HG03442 (cell line): ENCODE results near the gene OLFM4.
"Not testable (repeated sequence)": the region's sequence is repeated elsewhere in the genome, so short reads cannot be mapped to it uniquely, and the experiment has no call there.

ENCODE experiments used
- ATAC-seq: cut with Tn5 transposase; IDR thresholded peaks from one replicate; pipeline ENCODE4 v1.9.1; 2021; ENCODE audit warnings: mild to moderate bottlenecking, moderate library complexity; ENCODE audit not compliant: unreplicated experiment

Gene OLFM4

GRCh38 chr13:53014018-53014417 lies 14.6 kb upstream of the OLFM4 start:
- not testable (repeated sequence) for ATAC-seq

- ATAC-seq: no peak
Measured at GRCh38 chr13:53014495-53015443, 13.8 kb upstream of the OLFM4 start.

DNA sequence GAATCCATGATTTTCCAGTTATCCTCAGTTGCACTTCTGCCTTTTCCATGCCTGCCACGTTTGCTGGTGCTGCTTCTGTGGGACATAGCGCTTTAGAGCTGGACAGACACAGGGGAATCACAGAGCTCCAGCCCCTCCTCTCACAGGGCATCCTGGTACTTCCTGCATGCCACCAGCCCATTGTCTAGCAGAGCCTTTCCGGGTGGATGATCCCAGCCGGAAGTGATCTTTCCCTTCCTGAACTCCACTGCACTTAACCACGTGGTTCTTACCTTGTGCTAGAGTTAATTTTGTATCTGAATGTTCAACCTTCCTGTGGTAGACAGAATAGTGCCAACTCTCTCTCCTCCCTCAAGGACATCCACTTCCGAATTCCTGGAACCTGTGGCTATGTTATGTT lies 12.6 kb upstream of the OLFM4 start:
- ATAC-seq: no peak

DNA sequence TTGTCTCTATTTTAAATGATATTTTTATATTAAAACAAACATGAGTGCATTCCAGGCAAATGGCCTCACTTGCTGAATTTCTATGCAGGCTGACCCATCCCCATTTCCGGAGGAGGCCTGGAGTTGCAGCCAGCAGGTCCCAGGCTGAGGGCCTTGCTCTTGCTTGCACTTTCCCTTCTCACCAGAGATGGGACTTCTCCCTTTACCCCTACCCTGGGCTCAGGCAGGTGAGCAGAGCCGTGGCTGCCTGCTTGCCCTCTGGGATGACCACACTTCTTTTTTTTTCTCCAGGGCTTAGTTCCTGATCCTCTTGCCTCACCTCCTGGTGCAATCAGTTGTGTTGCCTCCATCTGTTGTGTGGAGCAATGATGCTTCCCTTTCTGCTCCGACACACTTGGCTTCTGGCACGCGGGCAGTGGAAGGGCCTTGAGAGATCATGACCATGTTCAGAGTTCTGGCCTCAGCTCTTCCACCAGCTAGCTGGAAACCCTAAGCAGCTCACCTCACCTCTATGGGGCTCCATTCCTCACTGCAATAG lies 11.1 kb upstream of the OLFM4 start:
- no peak for ATAC-seq

DNA sequence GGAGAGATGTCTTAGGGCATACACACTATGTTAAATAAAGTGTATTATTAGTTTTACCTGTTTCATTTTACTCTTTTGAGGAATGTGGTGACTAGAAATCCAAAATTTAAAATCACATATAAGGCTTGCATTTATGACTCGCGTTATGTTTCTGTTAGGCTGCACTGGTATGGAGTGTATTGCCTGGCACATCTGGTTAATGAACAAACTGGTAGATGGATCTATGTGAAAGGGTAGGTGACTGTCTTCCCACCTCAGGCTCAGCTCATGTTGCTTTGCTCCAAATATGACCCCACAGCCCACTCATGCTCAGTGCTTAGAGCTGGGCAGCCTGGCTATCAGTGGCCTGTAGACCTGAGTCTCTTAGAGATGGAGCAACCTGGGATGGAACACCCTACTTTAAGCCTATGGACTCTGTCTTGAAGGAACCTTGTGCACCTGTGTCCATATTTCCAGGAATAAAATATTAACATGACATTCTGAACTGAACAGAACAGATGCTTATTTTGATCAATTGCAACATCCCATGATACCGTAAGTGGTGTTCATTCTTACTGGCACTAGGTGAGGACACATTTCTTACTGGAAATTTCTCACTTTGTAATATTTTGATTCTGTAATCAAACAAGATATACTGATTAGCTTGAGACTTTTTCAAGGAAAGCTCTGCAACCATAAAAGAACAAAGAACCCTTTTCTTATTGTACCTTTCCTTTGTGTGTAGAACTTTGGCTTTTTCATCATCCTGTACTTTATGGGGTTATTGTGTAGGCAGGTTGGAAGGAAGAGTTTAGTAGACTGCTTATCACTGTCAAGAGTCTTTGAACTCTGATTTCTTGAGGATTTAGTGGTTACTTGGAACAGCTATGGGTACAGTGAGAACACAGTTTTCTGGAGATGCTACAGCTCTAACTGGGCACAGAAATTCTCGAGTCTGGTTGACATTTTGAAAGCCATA lies 9.6 kb upstream of the OLFM4 start:
- ATAC-seq: no peak

- ATAC-seq: no peak
Measured at GRCh38 chr13:53020764-53021335, 7.8 kb upstream of the OLFM4 start.

GRCh38 chr13:53023246-53023645 lies 5.4 kb upstream of the OLFM4 start:
- ATAC-seq: no peak

- no peak for ATAC-seq
Measured at GRCh38 chr13:53028063-53028462, 550 bp upstream of the OLFM4 start.

GRCh38 chr13:53032849-53033248 lies 4.2 kb downstream of the OLFM4 start:
- no peak for ATAC-seq

DNA sequence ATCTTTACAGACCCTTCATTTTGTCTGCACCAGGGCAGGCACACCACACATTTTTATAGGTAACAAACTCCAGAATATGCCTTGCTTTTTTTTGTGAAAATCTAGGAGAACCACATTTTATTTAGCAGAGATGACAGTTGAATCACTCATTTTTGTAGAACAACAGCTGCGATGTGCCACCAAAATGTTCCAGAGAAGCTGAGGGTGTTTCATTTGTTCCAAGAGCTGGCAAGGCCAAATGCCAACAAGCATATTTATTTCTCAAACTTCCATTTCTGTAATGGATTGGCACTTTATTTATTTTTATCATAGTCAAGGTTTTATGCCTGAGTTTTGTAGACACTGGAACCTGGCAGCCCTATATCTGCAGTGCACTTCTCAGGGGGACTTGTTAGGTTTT lies 10.4 kb downstream of the OLFM4 start:
- ATAC-seq: no peak

DNA sequence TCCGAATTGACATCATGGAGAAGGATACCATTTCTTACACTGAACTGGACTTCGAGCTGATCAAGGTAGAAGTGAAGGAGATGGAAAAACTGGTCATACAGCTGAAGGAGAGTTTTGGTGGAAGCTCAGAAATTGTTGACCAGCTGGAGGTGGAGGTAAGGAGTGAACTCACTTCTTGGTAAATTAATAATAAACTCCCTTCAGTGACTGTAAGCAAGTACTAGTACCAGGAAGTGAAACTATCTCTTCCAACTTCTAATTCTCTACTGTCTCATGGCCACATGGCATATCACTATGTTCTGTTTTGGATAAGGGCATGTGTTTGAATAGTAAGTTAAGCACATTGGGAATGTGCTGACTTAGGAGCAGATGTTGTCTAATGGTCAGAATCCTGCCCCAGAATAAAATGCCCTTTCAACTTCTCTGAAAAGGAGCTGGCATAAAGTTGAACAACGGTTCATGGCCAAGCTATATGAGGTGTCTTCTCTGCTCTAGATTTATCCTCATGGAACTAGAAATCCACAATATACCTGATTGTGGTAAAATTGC lies 13.4 kb downstream of the OLFM4 start:
- no peak for ATAC-seq

DNA sequence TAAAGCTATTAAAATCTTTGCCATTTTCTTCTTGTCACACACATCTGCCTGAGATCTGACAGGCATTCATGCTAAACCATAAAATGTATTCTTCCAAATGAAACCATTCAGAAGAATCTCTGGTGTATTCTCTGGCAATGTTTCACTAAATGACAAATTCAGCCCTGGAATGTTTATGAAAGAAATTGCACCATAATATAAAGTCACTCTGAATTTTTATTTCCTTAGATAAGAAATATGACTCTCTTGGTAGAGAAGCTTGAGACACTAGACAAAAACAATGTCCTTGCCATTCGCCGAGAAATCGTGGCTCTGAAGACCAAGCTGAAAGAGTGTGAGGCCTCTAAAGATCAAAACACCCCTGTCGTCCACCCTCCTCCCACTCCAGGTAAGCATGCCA lies 14.3 kb downstream of the OLFM4 start:
- no peak for ATAC-seq

DNA sequence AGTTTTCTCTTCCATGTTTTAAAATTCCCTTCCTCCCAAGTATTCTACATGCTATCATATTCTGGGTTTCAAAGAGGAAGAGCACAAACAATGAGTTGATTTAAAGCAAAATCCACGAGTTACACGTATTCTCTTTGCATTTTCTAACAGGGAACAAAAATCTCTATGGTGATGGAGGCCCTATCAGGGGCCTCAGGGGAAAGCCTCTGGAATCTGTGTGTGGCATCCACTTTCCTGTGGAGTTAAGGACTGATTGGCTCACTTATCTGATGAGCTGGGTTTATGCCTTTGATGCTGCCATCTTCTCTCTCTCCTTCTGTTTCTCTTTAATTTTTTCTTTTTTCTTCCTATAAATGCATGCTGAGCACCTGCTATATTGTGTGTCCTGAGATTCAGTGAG lies 14.8 kb downstream of the OLFM4 start:
- no peak for ATAC-seq

GRCh38 chr13:53045189-53045588 lies 16.6 kb downstream of the OLFM4 start:
- no peak for ATAC-seq

GRCh38 chr13:53048880-53049279 lies 20.3 kb downstream of the OLFM4 start:
- no peak for ATAC-seq

DNA sequence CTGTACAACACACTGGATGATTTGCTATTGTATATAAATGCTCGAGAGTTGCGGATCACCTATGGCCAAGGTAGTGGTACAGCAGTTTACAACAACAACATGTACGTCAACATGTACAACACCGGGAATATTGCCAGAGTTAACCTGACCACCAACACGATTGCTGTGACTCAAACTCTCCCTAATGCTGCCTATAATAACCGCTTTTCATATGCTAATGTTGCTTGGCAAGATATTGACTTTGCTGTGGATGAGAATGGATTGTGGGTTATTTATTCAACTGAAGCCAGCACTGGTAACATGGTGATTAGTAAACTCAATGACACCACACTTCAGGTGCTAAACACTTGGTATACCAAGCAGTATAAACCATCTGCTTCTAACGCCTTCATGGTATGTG lies 21.5 kb downstream of the OLFM4 start:
- no peak for ATAC-seq

- no peak for ATAC-seq
Measured at GRCh38 chr13:53052675-53053074, 24.1 kb downstream of the OLFM4 start.

- no peak for ATAC-seq
Measured at GRCh38 chr13:53054569-53054968, 26.0 kb downstream of the OLFM4 start.

GRCh38 chr13:53058065-53058679 lies 29.6 kb downstream of the OLFM4 start:
- no peak for ATAC-seq

DNA sequence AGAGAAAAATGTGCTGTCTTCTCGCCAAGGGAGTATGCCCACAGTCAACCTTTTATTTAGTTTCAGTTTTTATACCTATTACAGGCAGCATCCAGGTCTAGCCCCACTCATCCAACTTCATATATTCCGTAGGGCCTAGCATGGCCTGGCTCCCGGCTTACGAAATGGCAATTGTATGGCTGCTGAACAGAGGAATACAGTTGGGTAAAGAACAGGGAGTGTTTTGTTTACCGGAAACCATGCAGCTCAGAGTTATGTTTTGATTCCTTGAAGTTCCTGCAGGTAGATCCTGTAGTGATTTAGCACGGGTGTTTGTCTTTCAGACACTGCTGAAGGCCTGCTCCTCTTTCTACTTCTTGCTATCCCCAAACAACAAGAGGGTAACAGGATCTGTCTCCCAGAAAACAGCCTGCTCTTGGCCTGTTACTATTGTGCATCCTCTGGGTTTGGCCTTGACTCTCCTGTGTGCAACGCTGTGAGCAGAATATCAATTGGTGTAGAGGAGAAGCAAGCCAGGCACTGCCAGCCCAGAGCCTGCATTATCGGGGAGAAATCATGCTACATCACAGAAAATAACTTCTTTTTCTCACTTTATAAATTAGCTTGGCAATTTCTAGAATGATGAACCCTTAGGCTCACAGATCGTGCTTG lies 32.4 kb downstream of the OLFM4 start:
- ATAC-seq: no peak
